IPS-18c (cell line): Measurements from ENCODE around the gene KATNAL2.

Source experiments
- H3K4me3 ChIP-seq: 2 replicates; pipeline ENCODE4 v1.7.0; 2013; ENCODE audit warnings: low read depth, mild to moderate bottlenecking, low read length, moderate library complexity; ENCODE audit not compliant: insufficient read depth
- H3K9me3 ChIP-seq: one replicate; pipeline ENCODE4 v1.6.1; 2013; ENCODE audit warnings: mild to moderate bottlenecking, low read length, moderate library complexity; ENCODE audit not compliant: control insufficient read depth, insufficient read depth

KATNAL2 gene

GRCh38 chr18:47075098-47075883, 157.9 kb downstream of the KATNAL2 start:
- Histone ChIP-seq H3K4me3 (no peak overlapping the region; the same call in 1 of the 2 replicates), H3K9me3 (no peaks in the 10 kb centered on the region)

DNA sequence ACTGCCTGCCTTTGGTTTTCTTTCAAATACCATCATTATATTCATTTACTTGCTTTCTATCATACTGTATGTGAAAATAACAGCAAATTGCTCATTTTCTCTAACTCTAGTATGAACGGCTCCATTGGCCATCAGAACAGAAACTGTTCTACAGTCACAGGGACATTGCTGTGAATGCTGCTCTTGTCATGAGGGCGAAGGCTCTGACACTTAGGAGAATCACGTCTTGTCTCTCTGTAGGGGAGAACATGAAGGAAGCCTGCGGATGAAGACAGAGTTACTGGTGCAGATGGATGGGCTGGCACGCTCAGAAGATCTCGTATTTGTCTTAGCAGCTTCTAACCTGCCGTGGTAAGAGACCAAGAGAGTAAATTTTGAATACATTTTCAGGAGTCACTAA, 159.7 kb downstream of the KATNAL2 start:
- H3K9me3 ChIP-seq, result no peaks in the 10 kb centered on the region
- H3K4me3 ChIP-seq, result no peak overlapping the region

GRCh38 chr18:47080872-47081271, 163.5 kb downstream of the KATNAL2 start:
- Histone ChIP-seq H3K9me3 (no peaks in the 10 kb centered on the region), H3K4me3 (no peak overlapping the region)

DNA sequence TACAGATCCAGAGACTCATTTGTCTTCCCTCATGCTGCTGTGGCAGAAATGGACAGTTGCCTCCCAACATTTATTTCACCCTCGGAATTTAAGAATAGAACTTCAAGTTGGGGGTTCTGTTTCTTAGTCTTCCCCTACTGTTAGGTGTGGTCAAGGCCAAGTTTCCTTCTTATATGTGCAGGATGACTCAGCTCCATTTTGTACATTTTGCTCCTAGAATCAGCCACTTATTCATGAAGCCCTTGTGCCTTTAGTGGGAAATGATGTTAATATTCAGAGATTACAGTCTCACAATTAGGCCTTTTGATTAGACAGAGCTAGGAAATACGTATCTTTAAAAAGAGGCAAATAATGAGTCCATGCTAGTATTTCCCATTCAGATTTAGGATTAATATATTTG, 164.2 kb downstream of the KATNAL2 start:
- no peaks in the 10 kb centered on the region for H3K9me3 ChIP-seq
- H3K4me3 ChIP-seq, result no peak overlapping the region

- H3K9me3 ChIP-seq, result no peaks in the 10 kb centered on the region
Measured at GRCh38 chr18:47087676-47088075, 170.3 kb downstream of the KATNAL2 start.

DNA sequence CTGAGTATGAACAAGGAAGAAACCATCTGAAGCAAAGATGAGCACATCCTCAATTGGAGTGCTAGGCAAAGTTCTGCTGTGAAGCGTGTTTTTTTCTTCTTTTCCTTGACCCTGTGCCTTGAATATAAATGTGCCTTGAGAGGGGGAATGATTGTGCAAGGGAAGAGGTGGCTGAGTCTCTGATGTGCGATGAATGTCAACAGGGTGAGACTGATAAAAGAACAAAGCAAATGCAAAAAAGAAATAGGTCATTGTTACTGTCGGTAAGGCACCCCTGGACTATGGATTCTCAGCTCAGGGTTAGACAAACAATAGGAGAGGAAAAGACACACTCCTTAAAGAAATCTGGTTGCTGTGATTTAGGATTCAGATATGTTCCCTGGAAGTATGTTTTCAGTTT, 178.4 kb downstream of the KATNAL2 start:
- Histone ChIP-seq H3K9me3 (no peaks in the 10 kb centered on the region), H3K4me3 (no peak overlapping the region)

More at GRCh38 chr18:47087676-47088075, 170.3 kb downstream of the KATNAL2 start:
- no peak overlapping the region for H3K4me3 ChIP-seq

DNA sequence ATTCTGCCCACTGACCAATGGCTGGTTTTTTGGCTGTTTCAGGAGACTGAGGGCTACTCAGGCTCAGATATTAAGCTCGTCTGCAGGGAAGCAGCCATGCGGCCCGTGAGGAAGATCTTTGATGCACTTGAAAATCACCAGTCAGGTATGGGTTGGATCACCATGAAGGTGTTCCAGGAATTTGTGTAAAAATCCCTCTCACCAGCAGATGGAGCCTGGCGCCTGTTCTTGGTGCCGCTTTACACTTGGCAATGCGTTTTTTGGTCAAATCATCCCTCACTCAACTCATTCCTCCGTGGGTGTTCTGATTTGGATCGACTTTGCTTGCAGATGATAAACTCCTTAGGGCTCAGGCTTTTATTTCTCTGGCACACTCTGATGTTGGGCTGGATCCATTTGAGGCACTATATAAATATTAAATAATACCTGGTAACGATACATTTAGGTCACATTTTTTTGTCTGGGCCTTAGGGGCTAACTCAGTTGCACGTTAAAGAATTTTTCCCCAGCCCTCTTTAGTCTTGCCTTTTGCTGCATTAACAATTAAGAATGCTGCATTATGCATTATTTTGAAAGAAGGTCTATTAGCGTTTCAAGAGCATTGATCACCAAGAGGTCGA, 182.9 kb downstream of the KATNAL2 start:
- H3K9me3 ChIP-seq, result no peaks in the 10 kb centered on the region
- no peak overlapping the region for H3K4me3 ChIP-seq

GRCh38 chr18:47108373-47108772, 191.0 kb downstream of the KATNAL2 start:
- H3K4me3 ChIP-seq, result no peak overlapping the region
- no peaks in the 10 kb centered on the region for H3K9me3 ChIP-seq

GRCh38 chr18:47108998-47109405, 191.6 kb downstream of the KATNAL2 start:
- no peak overlapping the region for H3K4me3 ChIP-seq
- no peaks in the 10 kb centered on the region for H3K9me3 ChIP-seq

GRCh38 chr18:47109720-47110119, 192.3 kb downstream of the KATNAL2 start:
- H3K9me3 ChIP-seq, result no peaks in the 10 kb centered on the region
- H3K4me3 ChIP-seq, result no peak overlapping the region

DNA sequence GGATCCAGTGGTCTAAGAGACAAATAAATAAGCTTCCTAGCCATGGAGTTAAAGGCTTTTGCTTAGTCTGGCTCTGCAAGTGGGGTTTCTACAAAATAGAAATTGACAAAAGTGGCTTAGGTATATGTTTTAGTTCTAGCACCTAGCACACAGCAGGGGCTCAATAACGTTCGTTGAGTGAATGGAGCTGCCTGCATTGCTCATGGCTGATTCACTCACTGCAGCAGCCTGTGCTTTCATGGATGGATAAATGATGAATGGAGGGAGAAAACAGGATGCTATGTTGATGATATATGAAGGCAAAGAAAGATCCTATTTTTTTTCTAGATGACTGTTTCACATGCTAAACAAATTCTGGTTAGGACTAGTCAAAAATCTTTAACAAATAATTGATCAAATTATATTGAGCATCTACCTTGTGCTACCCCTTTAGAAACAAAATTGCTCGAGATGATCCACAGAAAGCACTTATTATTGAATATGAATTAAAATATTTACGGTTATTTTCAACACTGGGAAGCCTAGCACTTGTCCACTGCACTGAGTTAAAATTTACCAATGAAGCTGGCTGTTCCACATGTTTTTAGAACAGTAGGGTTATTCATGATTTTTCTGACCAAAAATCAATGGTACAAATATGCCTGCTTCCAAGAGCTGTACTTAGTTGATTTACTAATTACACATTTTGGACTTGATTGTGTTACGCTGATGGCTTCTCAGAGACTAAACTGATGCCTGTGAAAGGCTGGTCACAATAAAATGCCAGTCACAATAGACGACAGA, 193.3 kb downstream of the KATNAL2 start:
- no peaks in the 10 kb centered on the region for H3K9me3 ChIP-seq
- H3K4me3 ChIP-seq, result no peak overlapping the region

GRCh38 chr18:47113796-47114540, 196.6 kb downstream of the KATNAL2 start:
- H3K4me3 ChIP-seq, result no peak overlapping the region
- H3K9me3 ChIP-seq, result no peaks in the 10 kb centered on the region

DNA sequence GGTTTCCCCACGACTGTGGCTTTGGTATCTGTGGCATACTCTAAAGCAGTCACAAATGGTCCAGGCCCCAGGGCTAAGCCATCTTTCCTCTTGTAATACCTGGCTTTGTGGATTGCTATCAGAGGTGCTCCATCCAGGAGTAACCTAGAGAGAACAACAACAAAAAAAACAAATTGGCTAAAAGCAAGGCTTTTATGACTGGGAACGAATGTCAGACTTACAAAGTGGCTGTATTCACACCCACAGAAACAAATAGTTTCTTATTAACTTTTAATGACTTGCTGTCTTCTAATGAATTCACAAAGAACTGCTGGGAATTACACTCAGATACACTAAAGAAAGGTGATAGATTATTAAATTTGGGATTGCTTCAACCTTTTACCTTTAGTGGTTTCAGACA, 197.8 kb downstream of the KATNAL2 start:
- Histone ChIP-seq H3K4me3 (no peak overlapping the region), H3K9me3 (no peaks in the 10 kb centered on the region)

- H3K9me3 ChIP-seq, result no peaks in the 10 kb centered on the region
- no peak overlapping the region for H3K4me3 ChIP-seq
Measured at GRCh38 chr18:47118981-47119380, 201.6 kb downstream of the KATNAL2 start.

GRCh38 chr18:47120428-47120827, 203.0 kb downstream of the KATNAL2 start:
- H3K4me3 ChIP-seq, result no peak overlapping the region

GRCh38 chr18:47121146-47121545, 203.7 kb downstream of the KATNAL2 start:
- Histone ChIP-seq H3K9me3 (no peaks in the 10 kb centered on the region), H3K4me3 (no peak overlapping the region)

More at GRCh38 chr18:47120428-47120827, 203.0 kb downstream of the KATNAL2 start:
- no peaks in the 10 kb centered on the region for H3K9me3 ChIP-seq

DNA sequence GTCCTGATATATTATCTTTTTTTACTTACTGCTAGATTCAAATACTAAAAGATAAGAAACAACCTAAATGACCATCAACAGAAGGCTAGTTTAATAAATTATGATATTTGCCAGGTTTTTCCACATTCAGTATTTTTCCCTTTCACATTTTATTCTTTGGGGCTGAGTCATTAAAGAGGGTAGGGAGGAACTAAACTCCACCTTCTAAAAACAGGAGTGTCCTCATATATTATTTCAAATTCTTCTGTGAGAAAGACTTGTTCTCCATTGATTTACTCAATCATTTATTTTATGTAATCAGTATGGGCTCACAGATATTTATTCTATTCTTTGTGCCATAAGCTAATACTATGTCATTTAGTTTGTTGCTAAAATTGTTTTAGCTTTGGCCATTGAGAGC, 223.9 kb downstream of the KATNAL2 start:
- H3K9me3 ChIP-seq, result no peaks in the 10 kb centered on the region
- H3K4me3 ChIP-seq, result no peak overlapping the region
